ENCODE measurements around the gene TLCD3B.

GRCh38 chr16:29987371-29988085 lies 43.5 kb downstream of the TLCD3B start:
- TF ChIP-seq EP300 (IDR thresholded peaks at IDR 0.05) (no peak), CTCF (IDR thresholded peaks at IDR 0.05) (no peak)
